Astrocyte (in vitro differentiated cells and primary cell): ENCODE data around the gene EXOC5. TPM values are rescaled to one million over a fixed set of nuclear protein-coding genes. Genes with fewer than 3 reads are reported as not detected.
"Not testable (repeated sequence)": the region's sequence is repeated elsewhere in the genome, so short reads cannot be mapped to it uniquely, and the experiment has no call there.

Source experiments
- DNase-seq: peaks from one replicate; pipeline ENCODE4 v3.0.0-alpha.2; 2010; ENCODE audit warnings: low read depth
- FAIRE-seq: peaks from 2 replicates; lab custom pipeline; 2011; peaks lifted over from hg19 to GRCh38; lab: Jason Lieb, UNC
- H2AFZ ChIP-seq: 2 replicates; pipeline ENCODE4 v1.6.0; 2012; ENCODE audit warnings: low read depth, low read length, inconsistent platforms
- H3K27ac ChIP-seq: 2 replicates; pipeline ENCODE4 v1.5.1; 2011; ENCODE audit warnings: low read depth, low read length, inconsistent platforms
- H3K27me3 ChIP-seq: 2 replicates; pipeline ENCODE4 v1.6.0; 2011; ENCODE audit warnings: low read length, inconsistent platforms; ENCODE audit not compliant: insufficient read depth
- H3K36me3 ChIP-seq: 2 replicates; pipeline ENCODE4 v1.5.1; 2011; ENCODE audit warnings: low read length, inconsistent platforms; ENCODE audit not compliant: insufficient read depth
- H3K4me1 ChIP-seq: 2 replicates; pipeline ENCODE4 v1.5.1; 2011; ENCODE audit warnings: low read length, inconsistent platforms; ENCODE audit not compliant: insufficient read depth
- H3K4me2 ChIP-seq: 2 replicates; pipeline ENCODE4 v1.6.0; 2012; ENCODE audit warnings: low read length, inconsistent platforms
- H3K4me3 ChIP-seq: 2 replicates; pipeline ENCODE4 v1.5.1; 2011; ENCODE audit warnings: low read depth, mild to moderate bottlenecking, low read length, inconsistent platforms; ENCODE audit not compliant: insufficient read depth
- H3K79me2 ChIP-seq: 2 replicates; pipeline ENCODE4 v1.6.0; 2012; ENCODE audit warnings: mild to moderate bottlenecking, low read length, inconsistent platforms; ENCODE audit not compliant: insufficient read depth
- H3K9ac ChIP-seq: 2 replicates; pipeline ENCODE4 v1.6.0; 2012; ENCODE audit warnings: mild to moderate bottlenecking, low read length, inconsistent platforms
- H3K9me3 ChIP-seq: 2 replicates; pipeline ENCODE4 v1.5.1; 2012; ENCODE audit warnings: low read depth, mild to moderate bottlenecking, low read length, inconsistent platforms; ENCODE audit not compliant: insufficient read depth
- H4K20me1 ChIP-seq: 2 replicates; pipeline ENCODE4 v1.6.0; 2012; ENCODE audit warnings: low read length, inconsistent platforms; ENCODE audit not compliant: insufficient read depth
- H3K27ac Mint-ChIP-seq: one replicate; pipeline ENCODE4 v1.8.0; 2021; ENCODE audit warnings: mild to moderate bottlenecking, mixed read lengths; ENCODE audit not compliant: unreplicated experiment
- H3K27me3 Mint-ChIP-seq: one replicate; pipeline ENCODE4 v1.8.0; 2021; ENCODE audit warnings: low read depth, mixed read lengths; ENCODE audit not compliant: unreplicated experiment
- H3K36me3 Mint-ChIP-seq: one replicate; pipeline ENCODE4 v1.8.0; 2021; ENCODE audit warnings: low read depth, mixed read lengths; ENCODE audit not compliant: unreplicated experiment
- H3K4me1 Mint-ChIP-seq: one replicate; pipeline ENCODE4 v1.8.0; 2021; ENCODE audit warnings: low read depth, mixed read lengths; ENCODE audit not compliant: unreplicated experiment
- H3K4me3 Mint-ChIP-seq: one replicate; pipeline ENCODE4 v1.8.0; 2021; ENCODE audit warnings: mild to moderate bottlenecking, moderate library complexity, mixed read lengths; ENCODE audit not compliant: unreplicated experiment
- H3K9me3 Mint-ChIP-seq: one replicate; pipeline ENCODE4 v1.8.0; 2021; ENCODE audit warnings: mild to moderate bottlenecking, mixed read lengths; ENCODE audit not compliant: unreplicated experiment
- CTCF ChIP-seq: IDR thresholded peaks from 2 replicates; pipeline ENCODE4 v1.5.1; 2011; ENCODE audit warnings: low read depth, mild to moderate bottlenecking, inconsistent platforms, low read length, moderate library complexity; ENCODE audit not compliant: insufficient read depth
- EZH2 ChIP-seq: IDR thresholded peaks from 2 replicates; pipeline ENCODE4 v1.6.1; 2012; ENCODE audit warnings: mild to moderate bottlenecking, low read length, inconsistent platforms; ENCODE audit not compliant: insufficient read depth
- total RNA-seq: library from RNA; stranded (reverse); gene quantifications from 2 replicates; pipeline ENCODE4 v1.2.1, GENCODE V29; 2021

The EXOC5 gene
- total RNA-seq, 1 donor from 2014 or later: 94.2 TPM

GRCh38 chr14:57232006-57232405 lies 36.7 kb downstream of the EXOC5 start:
- H3K9me3 ChIP-seq: no peaks in the 10 kb centered on the region
- H3K9ac ChIP-seq: no peak overlapping the region
- H3K4me2 ChIP-seq: no peak overlapping the region
- no peaks in the 10 kb centered on the region for H3K4me1 Mint-ChIP-seq
- FAIRE-seq (no peak), DNase-seq (no peak)
- no peak overlapping the region for H3K4me3 ChIP-seq
- no peaks in the 10 kb centered on the region for H4K20me1 ChIP-seq
- no peaks in the 10 kb centered on the region for H3K4me1 ChIP-seq
- H3K27ac Mint-ChIP-seq: no peak overlapping the region
- peaks cover 13% of the 10 kb centered on the region for H3K36me3 Mint-ChIP-seq
- peaks cover 21% of the 10 kb centered on the region for H3K36me3 ChIP-seq
- H2AFZ ChIP-seq: no peak overlapping the region
- H3K9me3 Mint-ChIP-seq: no peaks in the 10 kb centered on the region
- H3K27ac ChIP-seq: no peak overlapping the region
- no peaks in the 10 kb centered on the region for H3K27me3 Mint-ChIP-seq
- TF ChIP-seq EZH2 (no peak), CTCF (no peak)
- H3K79me2 ChIP-seq: no peaks in the 10 kb centered on the region
- H3K27me3 ChIP-seq: no peaks in the 10 kb centered on the region
- no peak overlapping the region for H3K4me3 Mint-ChIP-seq

- not testable (repeated sequence) for H2AFZ ChIP-seq, DNase-seq, H3K27me3 ChIP-seq, H3K9ac ChIP-seq, H3K4me3 Mint-ChIP-seq, H3K4me1 Mint-ChIP-seq, H3K27ac ChIP-seq, H4K20me1 ChIP-seq, H3K4me1 ChIP-seq, H3K4me2 ChIP-seq, H3K9me3 Mint-ChIP-seq, H3K9me3 ChIP-seq, H3K4me3 ChIP-seq, H3K27ac Mint-ChIP-seq, FAIRE-seq, H3K79me2 ChIP-seq, H3K27me3 Mint-ChIP-seq
- peaks cover 11% of the 10 kb centered on the region for H3K36me3 Mint-ChIP-seq
- peaks cover 22% of the 10 kb centered on the region for H3K36me3 ChIP-seq
These were observed 40.4 kb downstream of the EXOC5 start for GRCh38 chr14:57228320-57228719.

GRCh38 chr14:57227083-57227482 lies 41.6 kb downstream of the EXOC5 start:
- TF ChIP-seq CTCF: no peak
- TF ChIP-seq EZH2: no peak
- Histone ChIP-seq H3K27me3 (no peaks in the 10 kb centered on the region), H3K79me2 (peaks cover 4% of the 10 kb centered on the region), H3K4me2 (no peak overlapping the region), H3K4me3 (no peak overlapping the region), H4K20me1 (peaks cover 8% of the 10 kb centered on the region), H3K4me1 (no peaks in the 10 kb centered on the region), H3K36me3 (peaks cover 17% of the 10 kb centered on the region), H3K9ac (no peak overlapping the region), H3K27ac (no peak overlapping the region), H3K9me3 (no peaks in the 10 kb centered on the region), H2AFZ (no peak overlapping the region)
- no peaks in the 10 kb centered on the region for H3K27me3 Mint-ChIP-seq
- H3K36me3 Mint-ChIP-seq: peaks cover 7% of the 10 kb centered on the region
- FAIRE-seq (no peak), DNase-seq (no peak)
- H3K27ac Mint-ChIP-seq: no peak overlapping the region
- H3K4me1 Mint-ChIP-seq: no peaks in the 10 kb centered on the region
- no peaks in the 10 kb centered on the region for H3K9me3 Mint-ChIP-seq
- no peak overlapping the region for H3K4me3 Mint-ChIP-seq
